ENCODE data around the gene MAST4. TPM values are rescaled to one million over a fixed set of nuclear protein-coding genes. Genes with fewer than 3 reads are reported as not detected.

MAST4 gene
- total RNA-seq, 1 donor from 2014 or later, result 56.9 TPM

GRCh38 chr5:67140413-67140812 lies 544.2 kb downstream of the MAST4 start:
- H3K36me3 ChIP-seq, result peaks cover 80% of the 10 kb centered on the region
- H3K9me3 ChIP-seq, result no peaks in the 10 kb centered on the region
- intact Hi-C loops (cut with DNase I), result no loop called here
- no peak overlapping the region for H3K4me3 ChIP-seq
- ATAC-seq, result no peak
- H3K27ac ChIP-seq, result no peak overlapping the region
- no peaks in the 10 kb centered on the region for H3K4me1 ChIP-seq
- H3K27me3 ChIP-seq (ENCODE audit: low read depth), result no peaks in the 10 kb centered on the region
- no peak for DNase-seq
- TF ChIP-seq CTCF (IDR thresholded peaks at IDR 0.05), result no peak

GRCh38 chr5:67141644-67142043 lies 545.5 kb downstream of the MAST4 start:
- no peaks in the 10 kb centered on the region for H3K9me3 ChIP-seq
- intact Hi-C loops (cut with DNase I), result no loop called here
- H3K27me3 ChIP-seq (ENCODE audit: low read depth), result no peaks in the 10 kb centered on the region
- no peak overlapping the region for H3K4me3 ChIP-seq
- H3K36me3 ChIP-seq, result peaks cover 80% of the 10 kb centered on the region
- ATAC-seq (no peak), DNase-seq (no peak)
- TF ChIP-seq CTCF (IDR thresholded peaks at IDR 0.05), result no peak
- no peaks in the 10 kb centered on the region for H3K4me1 ChIP-seq
- no peak overlapping the region for H3K27ac ChIP-seq

- Histone ChIP-seq H3K4me1 (no peaks in the 10 kb centered on the region), H3K9me3 (no peaks in the 10 kb centered on the region), H3K36me3 (peaks cover 78% of the 10 kb centered on the region), H3K27ac (no peak overlapping the region), H3K4me3 (no peak overlapping the region), H3K27me3 (ENCODE audit: low read depth) (no peaks in the 10 kb centered on the region)
- intact Hi-C loops (cut with DNase I), result no loop called here
- DNase-seq (no peak), ATAC-seq (no peak)
- TF ChIP-seq CTCF (IDR thresholded peaks at IDR 0.05), result no peak
Measured at GRCh38 chr5:67142816-67143215, 546.6 kb downstream of the MAST4 start.

GRCh38 chr5:67143549-67143948 lies 547.4 kb downstream of the MAST4 start:
- intact Hi-C loops (cut with DNase I), result no loop called here
- Histone ChIP-seq H3K36me3 (peaks cover 74% of the 10 kb centered on the region), H3K4me1 (no peaks in the 10 kb centered on the region), H3K27ac (no peak overlapping the region), H3K27me3 (ENCODE audit: low read depth) (no peaks in the 10 kb centered on the region), H3K9me3 (no peaks in the 10 kb centered on the region), H3K4me3 (no peak overlapping the region)
- no peak for DNase-seq
- TF ChIP-seq CTCF (IDR thresholded peaks at IDR 0.05), result no peak
- ATAC-seq, result no peak

- Histone ChIP-seq H3K27me3 (ENCODE audit: low read depth) (no peaks in the 10 kb centered on the region), H3K4me1 (no peaks in the 10 kb centered on the region), H3K27ac (no peak overlapping the region), H3K9me3 (no peaks in the 10 kb centered on the region), H3K4me3 (no peak overlapping the region), H3K36me3 (peaks cover 70% of the 10 kb centered on the region)
- DNase-seq (no peak), ATAC-seq (no peak)
- no peak for TF ChIP-seq CTCF (IDR thresholded peaks at IDR 0.05)
- intact Hi-C loops (cut with DNase I), result no loop called here
Measured at GRCh38 chr5:67144183-67144639, 548.0 kb downstream of the MAST4 start.

- H3K27ac ChIP-seq, result no peak overlapping the region
- H3K27me3 ChIP-seq (ENCODE audit: low read depth), result no peaks in the 10 kb centered on the region
- TF ChIP-seq CTCF (IDR thresholded peaks at IDR 0.05), result no peak
- H3K4me3 ChIP-seq, result no peak overlapping the region
- ATAC-seq (peak in 1 of 2 donors; percentile 44), DNase-seq (no peak)
- peaks cover 82% of the 10 kb centered on the region for H3K36me3 ChIP-seq
- H3K9me3 ChIP-seq, result no peaks in the 10 kb centered on the region
- intact Hi-C loops (cut with DNase I), result no loop called here
- H3K4me1 ChIP-seq, result no peaks in the 10 kb centered on the region
Measured at GRCh38 chr5:67146574-67146973, 550.4 kb downstream of the MAST4 start.
